Erythroblast (primary cell): ENCODE measurements around the gene ATG10.
"Not testable (repeated sequence)": the region's sequence is repeated elsewhere in the genome, so short reads cannot be mapped to it uniquely, and the experiment has no call there.

Source experiments
- GATA1 ChIP-seq: IDR thresholded peaks from 2 replicates; pipeline ENCODE4 v1.6.1; 2011; ENCODE audit warnings: low read depth, mild to moderate bottlenecking, control low read depth, low read length, moderate library complexity
- POLR2A ChIP-seq: IDR thresholded peaks from 2 replicates; pipeline ENCODE4 v1.6.1; 2011; ENCODE audit warnings: mild to moderate bottlenecking, low read length

- not testable (repeated sequence) for TF ChIP-seq POLR2A, GATA1
These were observed 138.1 kb downstream of the ATG10 start for GRCh38 chr5:82109915-82110314.
